DMS153 (cell line): Measurements from ENCODE around the gene LDLRAD4.
"Not testable (repeated sequence)": the region's sequence is repeated elsewhere in the genome, so short reads cannot be mapped to it uniquely, and the experiment has no call there.

Source experiments
- DNase-seq: peaks from one replicate; lab custom pipeline; 2025; lab: John Stamatoyannopoulos, UW

The LDLRAD4 gene

DNA sequence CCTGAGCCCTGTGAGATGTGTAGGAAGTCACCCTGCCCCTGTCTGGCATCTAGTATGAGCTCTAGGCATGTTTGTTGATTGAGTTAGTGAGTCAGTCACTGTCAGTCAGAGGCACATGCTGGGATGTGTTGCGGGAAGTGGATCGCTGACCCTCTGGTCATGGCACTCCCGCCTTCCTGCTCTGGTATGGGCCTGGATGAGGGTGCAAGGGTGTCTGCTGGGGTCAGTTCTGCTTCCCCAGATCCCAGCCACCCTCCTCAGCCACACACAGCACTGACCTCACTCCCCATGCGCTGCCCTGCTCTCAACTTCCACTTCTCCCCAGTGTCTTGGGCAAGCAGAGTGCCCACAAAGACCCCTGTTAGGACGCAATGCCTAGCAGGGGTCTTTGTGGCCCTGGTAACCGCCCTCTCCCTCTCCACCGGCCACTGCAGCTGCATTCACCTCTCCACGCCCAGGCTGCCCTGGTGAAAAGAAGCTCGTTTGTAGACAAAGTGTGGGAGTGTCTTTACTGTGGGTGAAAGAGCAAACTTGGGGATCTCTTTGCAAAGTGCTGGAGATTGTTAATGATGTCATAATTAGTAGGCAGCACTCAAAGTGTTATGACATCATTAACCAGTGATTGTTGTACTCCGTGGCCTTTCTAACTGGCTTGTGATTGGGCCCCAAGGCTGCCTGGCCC lies 252.1 kb downstream of the LDLRAD4 start:
- no peak for DNase-seq

DNA sequence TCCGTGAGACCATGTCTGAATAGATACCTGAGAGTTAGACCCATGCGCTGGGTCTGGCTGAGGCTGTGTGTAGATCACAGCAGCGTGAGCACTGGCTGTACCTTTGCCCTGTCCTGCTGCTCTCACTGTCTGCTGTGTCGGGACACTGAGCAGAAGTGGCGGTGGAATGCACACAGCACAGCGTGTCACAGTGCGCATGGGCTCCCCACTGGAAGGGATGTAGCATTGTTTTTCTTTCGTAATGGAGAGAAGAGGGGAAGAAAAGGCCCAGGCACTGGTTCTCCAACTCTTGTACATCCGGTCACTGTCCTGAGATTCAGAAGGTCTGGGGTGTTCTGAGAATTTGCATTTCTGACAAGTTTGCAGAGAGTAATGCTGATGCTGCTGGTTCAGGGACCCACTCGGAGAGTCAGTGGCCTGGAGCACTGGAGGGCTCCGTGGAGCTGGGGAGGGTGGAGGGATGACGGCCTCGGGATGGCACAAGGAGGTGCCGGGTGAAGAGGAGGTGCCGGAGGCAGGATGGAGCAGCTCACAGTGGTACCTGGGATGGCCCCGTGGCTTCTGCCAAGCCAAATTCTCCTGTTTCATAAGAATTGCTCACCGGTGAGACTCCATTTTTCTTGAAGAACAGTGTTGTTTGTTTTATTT lies 252.8 kb downstream of the LDLRAD4 start:
- no peak for DNase-seq

DNA sequence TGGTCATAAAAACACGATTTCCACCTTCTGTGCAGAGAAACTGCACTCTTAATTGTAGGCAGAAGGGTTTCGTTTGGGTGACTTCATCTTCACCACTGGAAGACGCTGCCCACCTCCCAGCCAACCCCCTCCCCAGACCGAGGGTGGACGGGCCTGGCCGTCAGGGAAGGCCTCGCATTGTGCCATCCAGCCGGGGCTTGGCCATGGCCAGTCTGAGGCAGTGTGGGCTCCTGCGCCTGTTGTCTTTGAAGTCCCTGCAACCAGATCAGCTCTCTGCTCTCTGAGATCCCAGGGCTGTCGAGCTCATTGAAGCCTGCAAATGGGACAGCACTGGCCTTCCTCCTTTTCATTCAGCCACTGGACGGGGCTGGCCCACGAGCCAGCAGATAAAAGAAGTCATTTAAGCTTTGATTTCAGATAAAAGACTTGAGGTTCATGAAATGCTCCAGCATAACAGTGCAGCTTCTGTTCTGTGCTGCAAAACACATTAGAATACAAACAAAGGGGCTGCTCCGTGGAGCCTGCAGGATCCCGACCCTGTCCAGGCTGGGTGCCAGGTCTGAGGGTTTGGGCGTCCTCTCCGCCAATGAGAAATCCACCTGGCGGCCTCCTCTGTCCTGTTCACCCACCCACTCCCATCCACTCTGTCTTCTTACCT lies 253.5 kb downstream of the LDLRAD4 start:
- no peak for DNase-seq

DNA sequence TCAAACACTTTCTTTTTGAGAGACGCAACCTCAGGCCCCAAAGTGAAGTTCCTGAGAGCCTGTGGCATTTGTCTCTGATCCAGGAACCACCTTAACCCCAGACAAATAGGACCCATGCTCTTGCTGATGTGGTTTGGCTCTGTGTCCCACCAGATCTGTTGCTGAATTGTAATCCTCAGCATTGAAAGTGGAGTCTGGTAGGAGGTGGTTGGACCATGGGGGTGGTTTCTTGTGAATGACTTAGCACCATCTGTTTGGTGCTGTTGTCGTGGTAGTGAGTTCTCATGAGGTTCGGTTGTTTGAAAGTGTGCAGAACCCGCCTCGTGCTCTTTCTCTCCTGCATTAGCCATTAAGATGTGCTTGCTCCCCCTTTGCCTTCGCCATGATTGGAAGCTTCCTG lies 255.2 kb downstream of the LDLRAD4 start:
- no peak for DNase-seq

DNA sequence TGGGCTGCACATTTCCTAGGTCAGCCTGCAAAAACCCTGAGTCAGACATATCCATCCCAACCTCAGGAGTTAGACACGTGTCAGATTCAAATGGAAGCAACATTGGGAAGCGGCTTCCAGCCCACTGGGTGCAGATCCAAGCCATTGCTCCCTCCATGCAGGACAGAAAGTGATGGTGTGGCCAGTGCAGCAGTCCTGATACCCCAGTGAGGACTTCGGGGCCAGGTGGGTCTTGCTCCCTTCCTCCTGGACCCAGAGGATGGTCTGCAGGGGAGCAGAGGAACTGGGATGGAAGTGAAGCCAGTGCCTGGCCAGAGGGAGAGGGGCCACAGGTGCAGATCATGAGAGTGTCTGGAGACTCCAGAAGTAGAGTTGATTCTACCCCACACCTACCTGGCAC lies 255.8 kb downstream of the LDLRAD4 start:
- DNase-seq = no peak

DNA sequence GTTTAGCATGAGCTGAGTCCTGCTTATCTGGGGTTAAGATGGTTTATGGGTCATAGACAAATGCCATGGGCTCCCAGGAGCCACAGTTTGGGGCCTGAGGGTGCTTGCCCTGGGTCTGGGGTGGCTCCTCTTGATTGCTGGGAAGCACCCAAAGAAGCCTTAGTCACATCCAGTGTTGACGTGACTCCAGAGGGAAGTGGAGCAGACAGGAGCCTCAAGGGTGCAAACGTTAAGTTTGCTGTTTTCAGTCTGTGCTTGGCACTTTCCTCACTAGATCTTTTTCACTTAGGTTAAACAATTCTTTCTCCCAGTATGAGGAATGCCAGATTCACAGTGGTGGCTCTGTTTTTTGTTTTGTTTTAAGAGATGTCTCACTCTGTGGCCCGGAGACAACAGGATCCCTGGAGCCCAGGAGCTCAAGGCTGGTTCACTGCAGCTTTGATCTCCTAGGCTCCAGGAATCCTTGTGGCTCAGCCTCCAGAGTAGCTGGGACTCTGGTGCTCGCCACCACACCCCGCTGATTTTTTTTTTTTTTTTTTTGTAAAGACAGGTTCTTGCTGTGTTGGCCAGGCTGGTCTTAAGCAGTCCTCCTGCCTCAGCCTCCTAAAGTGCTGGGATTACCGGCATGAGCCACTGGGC lies 256.5 kb downstream of the LDLRAD4 start:
- DNase-seq = no peak

DNA sequence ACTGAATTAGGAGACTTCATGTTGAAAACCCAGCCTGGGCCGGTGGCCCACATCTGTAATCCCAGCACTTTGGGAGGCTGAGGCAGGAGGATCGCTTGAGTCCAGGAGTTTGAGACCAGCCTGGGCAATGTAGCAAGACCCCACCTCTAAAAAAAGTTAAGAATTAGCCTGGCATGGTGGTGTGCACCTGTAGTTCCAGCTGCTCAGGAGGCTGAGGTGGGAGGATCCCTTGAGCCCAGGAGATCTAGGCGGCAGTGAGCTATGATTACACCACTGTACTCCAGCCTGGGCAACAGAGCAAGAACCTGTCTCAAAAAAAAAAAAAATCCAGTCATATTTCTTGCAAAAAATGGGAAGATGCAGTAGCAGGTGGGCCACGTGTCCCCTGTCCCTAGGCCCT lies 257.8 kb downstream of the LDLRAD4 start:
- DNase-seq = not testable (repeated sequence)

DNA sequence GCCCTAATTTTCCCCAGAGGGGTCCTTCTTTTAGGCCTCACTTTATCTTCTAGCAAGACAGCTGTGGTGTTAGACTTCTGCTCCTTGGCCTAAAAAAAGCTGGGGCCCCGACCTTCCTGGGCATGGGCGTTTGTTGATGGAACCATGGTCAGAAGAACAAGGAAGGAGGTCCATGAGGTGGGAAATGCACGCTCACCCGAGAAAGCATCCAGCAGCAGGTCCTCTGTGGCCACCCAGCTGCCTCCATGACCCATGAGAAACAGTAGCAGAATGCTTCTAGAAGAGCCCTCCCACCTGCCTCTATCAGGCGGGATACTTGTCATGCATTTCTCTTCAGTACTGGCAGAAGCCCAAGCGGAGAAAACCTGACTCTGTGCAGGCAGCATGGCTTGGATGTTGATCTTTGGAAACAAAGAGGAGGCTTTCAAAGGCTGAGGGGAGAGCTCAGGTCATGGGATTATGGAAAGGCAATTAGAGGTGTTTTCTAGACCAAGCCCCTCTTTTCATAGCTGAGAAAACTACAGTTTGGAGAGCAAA lies 258.7 kb downstream of the LDLRAD4 start:
- no peak for DNase-seq

DNA sequence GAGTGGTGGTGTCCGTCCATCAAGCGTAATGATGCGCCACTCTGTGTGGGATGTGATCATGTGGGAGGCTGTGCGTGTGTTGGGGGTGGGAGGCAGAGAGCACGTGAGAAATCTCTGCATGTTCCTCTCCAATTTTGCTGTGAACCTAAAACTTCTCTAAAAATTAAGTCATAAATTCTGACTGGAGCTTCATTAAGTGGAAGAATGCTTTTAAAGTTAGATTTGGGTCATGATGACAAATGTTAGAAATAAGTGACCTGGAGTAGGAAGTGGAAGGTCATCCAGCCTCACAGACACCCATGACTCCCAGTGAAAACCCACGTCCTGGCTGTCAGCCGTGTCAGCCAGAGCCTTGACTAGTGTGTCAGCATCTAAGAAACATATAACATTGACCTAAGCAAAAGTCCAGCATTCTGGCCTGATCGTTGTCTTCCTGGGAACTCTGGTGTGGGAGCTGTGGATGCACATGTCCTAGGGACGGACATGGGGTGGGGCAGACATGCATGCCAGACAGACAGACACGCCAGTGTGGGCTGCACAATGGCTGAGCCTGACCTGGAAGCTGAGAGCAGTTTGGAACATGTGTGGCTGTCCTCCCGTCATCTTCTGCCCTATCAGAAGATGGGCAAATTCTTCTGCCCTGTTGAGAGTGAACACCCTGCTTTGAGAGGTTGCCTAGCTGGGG lies 262.2 kb downstream of the LDLRAD4 start:
- no peak for DNase-seq

DNA sequence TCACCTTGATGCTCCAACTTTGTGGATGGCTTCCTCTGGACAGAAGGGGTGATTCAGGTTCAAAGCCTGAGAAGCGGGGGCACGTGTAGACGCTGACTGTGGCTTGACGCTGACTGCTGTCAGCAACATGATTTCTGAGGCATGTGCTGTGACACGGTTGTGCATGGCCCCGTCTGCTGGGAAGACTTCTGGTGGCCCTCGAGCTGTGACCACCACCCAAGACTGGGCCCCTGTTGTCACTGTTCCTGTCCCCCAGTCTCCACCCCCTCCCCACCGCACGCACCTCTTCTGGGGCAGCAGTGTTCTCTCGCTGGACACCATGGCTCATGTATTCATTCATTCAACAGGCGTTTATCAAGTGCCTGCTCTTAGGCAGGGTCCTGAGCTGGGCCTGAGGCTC lies 262.8 kb downstream of the LDLRAD4 start:
- DNase-seq = no peak

DNA sequence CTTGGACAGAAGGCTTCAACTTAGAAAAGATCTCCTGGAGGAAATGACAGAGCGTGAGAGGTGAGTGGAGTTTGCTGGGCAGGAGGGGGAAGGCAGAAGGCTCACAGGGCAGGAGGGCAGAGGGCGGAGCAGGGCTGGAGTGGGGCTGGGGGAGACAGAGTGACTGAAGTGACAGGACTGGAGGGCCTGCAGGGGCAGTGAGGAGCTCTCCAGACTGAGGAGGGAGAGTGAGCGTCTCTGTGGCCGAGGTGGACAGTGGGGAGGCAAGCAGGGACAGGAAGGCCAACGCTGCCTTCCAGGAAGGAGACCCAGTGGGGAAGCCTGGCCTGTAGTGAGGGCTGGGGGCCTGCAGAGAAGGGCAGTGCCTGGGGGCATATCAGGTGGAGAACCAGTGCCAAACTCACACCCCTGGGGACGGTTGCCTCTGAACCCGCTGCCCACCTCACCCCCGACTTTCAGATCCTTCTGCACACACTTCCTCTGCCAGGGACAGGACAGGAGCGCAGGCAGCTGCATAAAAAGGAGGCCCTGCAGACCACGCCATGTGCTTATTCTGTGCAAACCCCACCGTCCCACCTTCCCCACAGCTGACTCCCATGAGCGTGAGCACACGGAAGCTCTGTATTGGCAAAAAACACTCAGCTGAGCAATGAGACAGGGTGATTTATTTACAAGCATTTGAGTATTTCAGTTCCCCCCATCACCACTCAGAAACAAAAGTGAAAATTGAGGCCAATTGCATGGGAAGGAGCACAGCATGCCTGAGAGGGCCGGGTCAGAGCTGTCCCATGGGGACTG lies 263.5 kb downstream of the LDLRAD4 start:
- no peak for DNase-seq

DNA sequence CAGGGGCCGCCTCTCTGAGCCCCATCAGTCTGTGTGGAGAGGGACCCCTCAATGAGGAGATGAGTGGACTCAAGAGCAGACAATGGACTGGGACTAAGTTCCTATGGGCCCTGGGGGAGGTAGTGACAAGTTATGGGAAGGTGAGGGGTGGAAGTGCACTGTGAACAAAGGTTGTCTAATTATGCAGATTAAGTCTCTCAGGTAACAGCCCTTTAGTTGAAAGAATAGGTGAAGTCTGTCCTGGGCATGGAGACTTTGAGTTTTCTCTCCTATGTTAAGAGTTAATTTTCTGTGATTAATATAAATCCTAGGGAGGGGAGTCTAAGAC lies 264.0 kb downstream of the LDLRAD4 start:
- DNase-seq = no peak

DNA sequence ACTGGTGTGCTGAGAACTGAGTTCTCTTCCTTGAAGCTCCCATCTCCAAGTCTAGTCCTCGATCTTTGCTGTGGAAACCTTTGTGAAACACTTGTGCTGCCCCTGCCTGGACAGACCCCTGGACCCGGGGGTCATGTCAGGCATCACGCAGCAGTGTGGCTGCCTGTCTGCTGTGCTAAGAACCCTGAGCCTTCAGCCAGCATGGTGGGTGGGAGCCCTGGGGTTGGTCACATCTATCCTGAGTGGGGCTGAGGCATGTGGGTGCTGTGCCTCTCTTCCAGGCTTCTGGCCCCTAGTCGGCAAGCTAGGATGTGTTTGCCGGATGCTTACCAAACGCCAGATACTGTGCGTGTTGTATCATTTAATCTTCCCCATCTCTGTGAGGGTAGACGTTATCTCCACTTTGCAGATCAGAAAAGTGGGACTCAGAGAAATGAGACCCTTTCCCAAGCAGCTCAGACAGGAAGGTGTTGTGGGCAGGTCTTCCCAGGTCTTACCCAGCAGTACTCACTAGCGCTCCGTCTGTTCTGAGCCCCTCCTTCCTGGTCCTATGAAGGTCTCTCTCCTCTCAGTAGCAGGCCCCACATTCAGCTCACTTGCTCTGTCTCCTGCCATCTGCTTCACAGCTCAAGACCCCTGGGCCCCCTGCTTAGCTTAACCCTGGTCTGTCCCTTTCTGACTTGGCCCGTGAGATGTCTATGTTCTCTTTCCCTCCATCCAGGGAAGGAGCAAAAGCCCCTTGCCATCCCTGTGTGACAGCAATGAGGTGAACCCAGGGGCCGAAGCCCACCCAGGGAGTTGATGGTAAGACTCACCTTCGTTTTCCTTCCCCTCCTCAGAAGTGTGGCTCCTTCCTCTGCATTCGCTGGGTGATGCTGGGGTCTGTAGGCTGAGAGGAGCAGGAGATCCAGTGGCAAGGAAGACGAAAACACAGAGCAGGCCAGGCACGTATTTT lies 265.0 kb downstream of the LDLRAD4 start:
- no peak for DNase-seq

DNA sequence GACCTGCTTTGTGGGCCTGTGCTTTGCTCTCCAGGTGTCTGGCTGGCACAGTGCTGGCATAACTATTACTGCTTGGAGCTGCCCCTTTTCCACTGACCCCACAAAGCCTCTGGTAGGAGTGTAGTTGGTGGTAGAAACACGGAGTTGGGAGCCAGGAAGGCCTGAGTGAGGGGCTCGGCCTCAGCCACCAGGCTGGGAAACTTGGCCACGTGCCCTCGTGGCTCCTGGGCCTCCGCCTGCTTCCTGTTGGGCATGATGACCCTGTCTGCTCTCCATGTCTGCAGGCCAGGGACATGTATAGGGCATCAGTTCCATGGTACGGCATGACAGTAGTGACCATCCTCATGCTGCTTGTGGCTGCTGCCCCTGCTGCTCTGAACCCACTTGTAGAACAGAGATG lies 266.6 kb downstream of the LDLRAD4 start:
- DNase-seq = no peak

DNA sequence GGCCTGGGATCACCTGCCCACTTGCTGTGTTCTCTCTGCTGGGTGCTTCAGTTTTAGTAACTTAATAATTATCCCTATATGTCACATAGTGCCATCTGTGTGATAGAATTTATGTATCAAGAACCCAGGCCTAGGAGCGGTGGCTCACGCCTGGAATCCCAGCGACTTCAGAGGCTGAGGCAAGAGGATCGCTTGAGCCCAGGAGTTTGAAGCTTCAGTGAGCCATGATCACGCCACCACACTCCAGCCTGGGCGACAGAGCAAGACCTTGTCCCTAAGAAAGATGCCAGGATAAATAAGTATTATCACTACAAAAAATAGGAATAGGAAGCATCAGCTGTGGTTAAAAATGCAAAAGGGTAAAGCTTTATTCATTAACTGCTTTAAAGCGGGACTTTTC lies 267.0 kb downstream of the LDLRAD4 start:
- DNase-seq = no peak

DNA sequence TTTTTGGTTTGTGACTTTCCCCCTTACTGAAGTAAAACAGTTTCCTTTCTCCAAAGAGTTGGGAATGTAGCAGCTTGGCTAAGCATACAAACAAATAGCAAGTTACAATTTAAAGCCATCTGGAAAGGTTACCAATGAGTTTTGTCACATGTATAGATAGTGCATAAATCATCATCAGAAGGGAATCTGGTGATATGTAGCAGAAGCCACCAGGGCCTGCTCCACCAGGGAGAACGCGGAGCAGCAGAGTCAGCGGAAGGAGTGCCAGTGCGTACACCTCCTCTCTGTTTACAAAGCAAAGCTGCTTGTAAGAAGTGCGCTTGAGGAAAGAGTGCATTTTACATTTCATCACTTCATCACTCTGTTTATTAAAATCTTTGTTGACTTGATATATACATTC lies 267.7 kb downstream of the LDLRAD4 start:
- no peak for DNase-seq

DNA sequence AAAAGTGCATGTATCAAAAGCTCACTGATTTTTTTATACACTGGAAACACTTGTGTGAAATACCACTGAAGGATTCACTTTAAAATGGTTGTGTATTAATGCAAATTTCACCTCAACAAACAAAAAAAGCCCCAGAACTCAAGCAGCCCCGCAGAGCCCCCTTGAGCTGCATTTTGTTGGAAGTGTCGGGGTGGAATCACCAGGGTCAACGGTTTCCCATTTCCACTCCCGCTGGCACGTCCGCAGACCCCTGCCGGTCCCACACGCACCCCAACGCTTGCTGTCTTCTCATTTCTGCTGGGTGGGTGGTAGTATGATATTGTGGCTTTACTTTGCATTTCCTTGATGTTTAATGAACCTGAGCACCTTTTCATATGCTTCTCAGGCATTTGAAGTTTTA lies 268.1 kb downstream of the LDLRAD4 start:
- no peak for DNase-seq

DNA sequence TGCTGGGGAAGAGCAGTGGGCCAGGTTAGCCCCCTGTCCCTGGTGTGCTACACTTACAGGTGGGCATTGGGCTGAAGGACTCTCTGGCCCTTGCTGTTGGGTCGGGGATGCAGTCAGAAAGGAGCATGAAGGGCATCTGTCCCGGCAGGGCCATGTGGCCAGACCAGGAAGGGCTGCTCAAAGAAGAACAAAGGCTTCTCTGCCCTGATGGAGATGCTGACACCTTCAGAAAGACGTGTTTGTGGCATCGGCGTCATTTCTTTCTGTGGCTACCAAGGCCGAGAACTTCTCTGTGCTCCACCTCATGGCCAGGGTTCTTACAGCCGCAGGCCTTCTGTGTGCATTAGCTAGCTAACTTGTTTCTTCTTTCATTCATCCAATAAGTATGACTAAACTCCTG lies 268.7 kb downstream of the LDLRAD4 start:
- no peak for DNase-seq

DNA sequence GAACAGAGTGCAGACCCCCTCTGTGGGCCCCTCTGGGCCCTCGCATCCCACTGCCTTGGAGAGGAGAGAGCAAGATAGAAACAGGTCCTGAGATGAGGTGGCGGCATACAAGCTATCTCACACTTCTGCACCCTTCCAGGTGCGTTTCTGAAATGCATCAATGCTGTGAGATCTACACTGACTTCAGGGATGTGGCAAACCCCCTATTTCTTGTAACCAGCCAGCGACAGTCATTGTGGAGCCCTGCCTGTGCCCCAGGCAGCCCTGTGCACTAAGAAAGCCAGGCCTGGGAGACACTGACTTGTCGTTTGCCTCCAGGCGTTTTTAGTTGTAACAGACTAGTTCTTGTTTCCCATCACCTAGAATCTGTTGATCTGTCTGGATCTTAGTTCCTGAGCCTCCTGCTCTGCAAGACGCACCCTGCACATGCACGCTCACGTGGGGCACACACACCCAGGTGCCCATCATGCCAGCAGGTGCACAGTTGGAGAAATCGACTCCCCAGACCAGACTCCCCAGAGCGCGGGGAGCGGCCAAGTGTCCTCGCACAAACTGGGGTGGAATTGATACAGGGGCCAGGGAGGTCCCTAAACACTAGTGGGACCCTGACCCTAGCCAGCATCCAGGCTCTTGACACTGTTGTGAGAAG lies 269.8 kb downstream of the LDLRAD4 start:
- no peak for DNase-seq

DNA sequence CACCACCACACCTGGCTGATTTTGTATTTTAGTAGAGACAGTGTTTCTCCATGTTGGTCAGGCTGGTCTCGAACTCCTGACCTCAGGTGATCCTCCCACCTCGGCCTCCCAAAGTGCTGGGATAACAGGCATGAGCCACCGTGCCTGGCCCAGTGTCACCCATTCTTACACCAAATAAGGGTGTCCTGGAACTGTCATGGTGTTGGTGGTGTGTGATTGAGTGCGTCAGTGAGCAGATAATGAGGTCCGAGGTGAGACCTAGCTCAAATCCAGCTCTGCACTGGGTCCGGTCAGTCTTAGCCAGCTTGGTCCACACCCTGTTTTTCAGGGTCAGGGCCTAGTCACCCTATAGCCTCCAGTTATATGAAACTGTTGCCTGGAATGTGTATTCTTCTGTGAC lies 270.7 kb downstream of the LDLRAD4 start:
- DNase-seq = not testable (repeated sequence)
